Measurements from ENCODE around the gene CTNNBL1.
"Not testable (repeated sequence)": the region's sequence is repeated elsewhere in the genome, so short reads cannot be mapped to it uniquely, and the experiment has no call there.

CTNNBL1 gene

GRCh38 chr20:37711994-37712964, 18.4 kb downstream of the CTNNBL1 start:
- Histone ChIP-seq H3K27ac (no peak overlapping the region), H3K79me2 (ENCODE audit: insufficient read depth, low read depth) (peaks cover 19% of the 10 kb centered on the region; the same call in 1 of the 2 replicates)

GRCh38 chr20:37713396-37713795, 19.6 kb downstream of the CTNNBL1 start:
- no peak overlapping the region for H3K9ac ChIP-seq
- H2AFZ ChIP-seq (ENCODE audit: low read depth), result no peak overlapping the region
- no peaks in the 10 kb centered on the region for H3K36me3 ChIP-seq (ENCODE audit: insufficient read depth)
- no peak overlapping the region for H3K4me3 ChIP-seq (IDR thresholded peaks at IDR 0.05; ENCODE audit: insufficient read depth, low read depth, low read length)
- H3K27ac ChIP-seq, result no peak overlapping the region
- 0 out of 2 replicates have a peak, but pooled peaks cover 4% of the 10 kb centered on the region for H4K20me1 ChIP-seq (ENCODE audit: insufficient read depth)
- peaks cover 15% of the 10 kb centered on the region; the same call in 1 of the 2 replicates for H3K79me2 ChIP-seq (ENCODE audit: insufficient read depth, low read depth)
- H3K27me3 ChIP-seq (ENCODE audit: insufficient read depth, low read depth), result no peaks in the 10 kb centered on the region
- H3K4me2 ChIP-seq, result no peak overlapping the region
- TF ChIP-seq CTCF (conservative IDR thresholded peaks at IDR 0.05; ENCODE audit: low read depth, low read length), result no peak
- no peaks in the 10 kb centered on the region for H3K4me1 ChIP-seq (ENCODE audit: low read depth, poor library complexity, severe bottlenecking)

More at GRCh38 chr20:37711994-37712964, 18.4 kb downstream of the CTNNBL1 start:
- Histone ChIP-seq H4K20me1 (ENCODE audit: insufficient read depth) (0 out of 2 replicates have a peak, but pooled peaks cover 4% of the 10 kb centered on the region), H2AFZ (ENCODE audit: low read depth) (no peak overlapping the region), H3K36me3 (ENCODE audit: insufficient read depth) (no peaks in the 10 kb centered on the region), H3K4me2 (no peak overlapping the region), H3K4me3 (IDR thresholded peaks at IDR 0.05; ENCODE audit: insufficient read depth, low read depth, low read length) (no peak overlapping the region), H3K27me3 (ENCODE audit: insufficient read depth, low read depth) (no peaks in the 10 kb centered on the region), H3K9ac (no peak overlapping the region), H3K4me1 (ENCODE audit: low read depth, poor library complexity, severe bottlenecking) (no peaks in the 10 kb centered on the region)
- no peak for TF ChIP-seq CTCF (conservative IDR thresholded peaks at IDR 0.05; ENCODE audit: low read depth, low read length)

- no peak overlapping the region for H3K4me2 ChIP-seq
- H2AFZ ChIP-seq (ENCODE audit: low read depth), result no peak overlapping the region
- H3K4me3 ChIP-seq (IDR thresholded peaks at IDR 0.05; ENCODE audit: insufficient read depth, low read depth, low read length), result no peak overlapping the region
- H3K9ac ChIP-seq, result no peak overlapping the region
- H4K20me1 ChIP-seq (ENCODE audit: insufficient read depth), result 0 out of 2 replicates have a peak, but pooled peaks cover 4% of the 10 kb centered on the region
- no peaks in the 10 kb centered on the region for H3K27me3 ChIP-seq (ENCODE audit: insufficient read depth, low read depth)
- TF ChIP-seq CTCF (conservative IDR thresholded peaks at IDR 0.05; ENCODE audit: low read depth, low read length), result no peak
- H3K4me1 ChIP-seq (ENCODE audit: low read depth, poor library complexity, severe bottlenecking), result no peaks in the 10 kb centered on the region
- H3K27ac ChIP-seq, result no peak overlapping the region
- H3K79me2 ChIP-seq (ENCODE audit: insufficient read depth, low read depth), result peaks cover 12% of the 10 kb centered on the region; the same call in 1 of the 2 replicates
- H3K36me3 ChIP-seq (ENCODE audit: insufficient read depth), result no peaks in the 10 kb centered on the region
These were observed 21.3 kb downstream of the CTNNBL1 start for GRCh38 chr20:37714978-37715672.

GRCh38 chr20:37721751-37722150, 27.9 kb downstream of the CTNNBL1 start:
- TF ChIP-seq CTCF (conservative IDR thresholded peaks at IDR 0.05; ENCODE audit: low read depth, low read length), result no peak
- H3K4me2 ChIP-seq, result no peak overlapping the region
- H3K79me2 ChIP-seq (ENCODE audit: insufficient read depth, low read depth), result peaks cover 5% of the 10 kb centered on the region; the same call in 1 of the 2 replicates
- no peak overlapping the region for H3K27ac ChIP-seq
- no peaks in the 10 kb centered on the region for H3K36me3 ChIP-seq (ENCODE audit: insufficient read depth)
- H3K9ac ChIP-seq, result no peak overlapping the region
- H4K20me1 ChIP-seq (ENCODE audit: insufficient read depth), result no peaks in the 10 kb centered on the region
- H3K27me3 ChIP-seq (ENCODE audit: insufficient read depth, low read depth), result no peaks in the 10 kb centered on the region
- no peaks in the 10 kb centered on the region for H3K4me1 ChIP-seq (ENCODE audit: low read depth, poor library complexity, severe bottlenecking)
- H3K4me3 ChIP-seq (IDR thresholded peaks at IDR 0.05; ENCODE audit: insufficient read depth, low read depth, low read length), result no peak overlapping the region
- H2AFZ ChIP-seq (ENCODE audit: low read depth), result no peak overlapping the region

GRCh38 chr20:37722312-37722711, 28.5 kb downstream of the CTNNBL1 start:
- H3K4me1 ChIP-seq (ENCODE audit: low read depth, poor library complexity, severe bottlenecking); H3K4me3 ChIP-seq (IDR thresholded peaks at IDR 0.05; ENCODE audit: insufficient read depth, low read depth, low read length); H3K36me3 ChIP-seq (ENCODE audit: insufficient read depth); H4K20me1 ChIP-seq (ENCODE audit: insufficient read depth); H3K9ac ChIP-seq; H3K27ac ChIP-seq; H3K4me2 ChIP-seq; H2AFZ ChIP-seq (ENCODE audit: low read depth); H3K27me3 ChIP-seq (ENCODE audit: insufficient read depth, low read depth); H3K79me2 ChIP-seq (ENCODE audit: insufficient read depth, low read depth): not testable (repeated sequence)
